ENCODE data around the gene SLIRP. TPM values are rescaled to one million over a fixed set of nuclear protein-coding genes. Genes with fewer than 3 reads are reported as not detected.

Gene SLIRP
- total RNA-seq, 2 donors from 2014 or later = 126 to 341 TPM

DNA sequence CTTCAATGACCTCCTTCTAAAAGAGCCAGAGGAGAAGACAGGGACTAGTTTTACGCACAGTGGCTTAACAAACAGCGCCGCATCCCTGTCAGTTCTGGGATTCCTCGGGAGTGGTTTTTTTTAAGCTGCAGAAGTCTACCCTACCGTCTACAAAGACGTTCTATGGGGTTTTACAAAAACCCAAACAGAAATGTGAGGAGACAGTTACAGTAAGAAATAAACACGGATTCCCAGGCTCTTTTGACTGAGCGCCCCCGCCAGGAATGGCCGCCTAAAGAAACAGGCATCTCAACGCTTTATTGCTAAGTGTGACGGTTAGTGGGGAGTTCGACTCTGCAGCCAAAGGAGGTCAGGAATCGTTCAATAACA lies 564 bp upstream of the SLIRP start:
- DNase-seq (ENCODE audit: low spot score) = peak; percentile 36
- TF ChIP-seq POLR2A (IDR thresholded peaks at IDR 0.05) (no peak), CTCF (IDR thresholded peaks at IDR 0.05) (peak in 3 of 4 experiments; percentile 25 to 36 (median 29))
- Histone ChIP-seq H3K4me1 (replicated peaks) (no peaks in the 10 kb centered on the region), H3K9me3 (no peaks in the 10 kb centered on the region), H3K27me3 (replicated peaks; ENCODE audit: insufficient read depth) (no peaks in the 10 kb centered on the region), H3K4me3 (peak overlapping the region; percentile 74 to 96), H3K36me3 (peaks cover 0 to 6% of the 10 kb centered on the region in 2 donors), H3K27ac (peak overlapping the region; percentile 67 to 74)
- 1% methylated on average over 14 of the region's 14 CpGs for WGBS
- intact Hi-C loops (cut with DNase I) = loop anchor here (10.0 kb wide), 2 partner anchors 253 to 393 kb away; partner anchors contain the start of genes AHSA1 and VIPAS39

DNA sequence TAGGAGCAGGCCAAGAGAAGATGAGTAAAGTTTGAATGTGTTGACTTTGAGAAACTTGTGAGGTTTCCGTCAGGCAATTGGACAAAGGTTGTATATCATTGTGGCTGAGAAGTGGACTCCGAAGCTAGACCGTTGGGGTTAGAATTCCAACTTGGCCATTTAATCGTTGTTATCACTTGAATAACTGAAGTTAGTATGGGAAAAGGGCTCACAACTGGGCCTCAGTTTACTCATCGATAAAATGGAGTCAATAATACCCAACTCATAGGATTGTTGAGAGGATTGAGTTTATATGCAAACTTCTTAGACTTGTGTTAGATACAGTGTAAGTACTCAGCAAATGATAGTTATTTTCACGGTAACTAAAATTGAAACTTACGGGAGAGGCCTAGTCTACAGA lies 846 bp downstream of the SLIRP start:
- peak overlapping the region in 1 of 2 donors; percentile 74 for H3K27ac ChIP-seq
- no peaks in the 10 kb centered on the region for H3K27me3 ChIP-seq (replicated peaks; ENCODE audit: insufficient read depth)
- 13% methylated on average over 7 of the region's 7 CpGs for WGBS
- H3K4me3 ChIP-seq = peak overlapping the region; percentile 74 to 96
- H3K36me3 ChIP-seq = peaks cover 0 to 6% of the 10 kb centered on the region in 2 donors
- H3K4me1 ChIP-seq (replicated peaks) = no peaks in the 10 kb centered on the region
- intact Hi-C loops (cut with DNase I) = loop anchor here (2.0 to 10.0 kb wide), 3 partner anchors 52 to 394 kb away; partner anchors contain the start of genes AHSA1, SNW1 and VIPAS39
- no peak for DNase-seq (ENCODE audit: low spot score)
- TF ChIP-seq POLR2AphosphoS5 (IDR thresholded peaks at IDR 0.05) (no peak), POLR2A (IDR thresholded peaks at IDR 0.05) (no peak), CTCF (IDR thresholded peaks at IDR 0.05) (no peak)
- H3K9me3 ChIP-seq = no peaks in the 10 kb centered on the region

DNA sequence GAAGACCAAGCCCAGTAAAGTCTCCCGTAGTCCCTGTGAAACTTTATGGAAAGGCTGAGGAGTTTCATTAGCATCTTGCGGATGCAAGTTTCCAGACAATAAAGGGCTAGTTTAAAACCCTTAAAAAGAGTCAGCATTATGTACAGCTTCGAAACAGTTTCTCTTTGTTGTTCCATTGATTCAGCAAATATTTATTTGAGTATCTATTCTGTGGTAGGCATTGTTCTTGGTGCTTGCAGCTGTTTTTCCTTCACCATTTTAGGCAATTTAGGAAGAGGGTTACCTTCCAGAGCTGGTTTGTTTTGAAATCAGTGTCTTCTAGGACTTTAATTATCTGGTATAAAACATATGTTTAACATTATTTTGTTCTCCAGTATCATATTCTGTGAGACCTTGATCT lies 1.5 kb downstream of the SLIRP start:
- TF ChIP-seq POLR2A (IDR thresholded peaks at IDR 0.05) (no peak), CTCF (IDR thresholded peaks at IDR 0.05) (no peak), POLR2AphosphoS5 (IDR thresholded peaks at IDR 0.05) (no peak)
- Histone ChIP-seq H3K4me3 (peak overlapping the region in 1 of 2 donors; percentile 96), H3K27ac (no peak overlapping the region), H3K9me3 (no peaks in the 10 kb centered on the region), H3K27me3 (replicated peaks; ENCODE audit: insufficient read depth) (no peaks in the 10 kb centered on the region), H3K36me3 (peaks cover 0 to under 1% of the 10 kb centered on the region in 2 donors), H3K4me1 (replicated peaks) (no peaks in the 10 kb centered on the region)
- 69% methylated on average over 3 of the region's 3 CpGs for WGBS
- intact Hi-C loops (cut with DNase I) = loop anchor here (2.0 to 10.0 kb wide), 3 partner anchors 51 to 395 kb away; partner anchors contain the start of genes AHSA1, SNW1 and VIPAS39
- DNase-seq (ENCODE audit: low spot score) = no peak

- Histone ChIP-seq H3K4me3 (no peak overlapping the region), H3K4me1 (replicated peaks) (no peaks in the 10 kb centered on the region), H3K36me3 (no peaks in the 10 kb centered on the region), H3K27me3 (replicated peaks; ENCODE audit: insufficient read depth) (no peaks in the 10 kb centered on the region), H3K27ac (no peak overlapping the region), H3K9me3 (no peaks in the 10 kb centered on the region)
- DNase-seq (ENCODE audit: low spot score) = no peak
- no peak for TF ChIP-seq POLR2AphosphoS5 (IDR thresholded peaks at IDR 0.05)
- TF ChIP-seq CTCF (IDR thresholded peaks at IDR 0.05) = no peak
- TF ChIP-seq POLR2A (IDR thresholded peaks at IDR 0.05) = no peak
- 84% methylated on average over 2 of the region's 2 CpGs for WGBS
- intact Hi-C loops (cut with DNase I) = no loop called here
Measured at GRCh38 chr14:77710364-77710763, 2.5 kb downstream of the SLIRP start.

DNA sequence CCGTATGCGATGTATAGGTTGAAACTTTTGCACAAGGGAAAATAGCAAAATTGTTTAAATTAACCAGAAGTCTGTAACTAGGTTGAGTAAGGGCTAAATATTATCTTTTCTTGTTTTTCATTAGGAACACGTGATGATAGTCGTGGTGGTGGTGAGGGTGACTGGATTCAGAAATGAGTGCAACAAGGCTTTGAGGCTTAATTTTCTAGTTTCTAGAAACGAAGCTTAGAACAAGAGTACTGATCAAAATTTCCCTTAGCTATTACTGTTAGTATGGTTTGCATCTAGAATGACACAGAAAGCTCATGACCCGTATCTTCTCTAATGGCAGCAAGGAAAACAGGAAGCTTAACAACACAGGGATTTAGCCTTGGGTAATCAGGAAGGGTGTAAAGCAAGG lies 7.0 kb downstream of the SLIRP start:
- no peaks in the 10 kb centered on the region for H3K9me3 ChIP-seq
- no peaks in the 10 kb centered on the region for H3K27me3 ChIP-seq (replicated peaks; ENCODE audit: insufficient read depth)
- no peak overlapping the region for H3K27ac ChIP-seq
- 93% methylated on average over 6 of the region's 6 CpGs for WGBS
- H3K4me1 ChIP-seq (replicated peaks) = no peaks in the 10 kb centered on the region
- H3K4me3 ChIP-seq = no peak overlapping the region
- no peaks in the 10 kb centered on the region for H3K36me3 ChIP-seq
- TF ChIP-seq POLR2A (IDR thresholded peaks at IDR 0.05) (no peak), CTCF (IDR thresholded peaks at IDR 0.05) (no peak), POLR2AphosphoS5 (IDR thresholded peaks at IDR 0.05) (no peak)
- intact Hi-C loops (cut with DNase I) = no loop called here
- DNase-seq (ENCODE audit: low spot score) = no peak

All from prostate gland (tissue), 2 donors.